Mesendoderm (in vitro differentiated cells): ENCODE results near the gene CYP4X1.
A peak's percentile ranks its signal among the peaks of the same experiment; 100 is the strongest.

Experiments used
- DNase-seq: peaks from one replicate; pipeline ENCODE4 v3.0.0; 2013
- H2AK5ac ChIP-seq: 2 replicates; pipeline ENCODE4 v1.6.1; 2013; ENCODE audit warnings: low read length, inconsistent platforms
- H2BK120ac ChIP-seq: 2 replicates; pipeline ENCODE4 v1.6.1; 2013; ENCODE audit warnings: low read depth, mild to moderate bottlenecking, low read length, moderate library complexity, mixed read lengths
- H2BK15ac ChIP-seq: replicated peaks from 2 replicates; pipeline ENCODE4 v1.6.1; 2013; ENCODE audit warnings: low read depth, mild to moderate bottlenecking, moderate library complexity
- H2BK5ac ChIP-seq: 2 replicates; pipeline ENCODE4 v1.6.1; 2013; ENCODE audit warnings: low read length, inconsistent platforms
- H3K18ac ChIP-seq: 2 replicates; pipeline ENCODE4 v1.6.1; 2013; ENCODE audit warnings: mild to moderate bottlenecking, low read length, mixed read lengths
- H3K23ac ChIP-seq: one replicate; pipeline ENCODE4 v1.6.1; 2013; ENCODE audit warnings: low read length
- H3K27ac ChIP-seq: 2 replicates; pipeline ENCODE4 v1.5.1; 2013; ENCODE audit warnings: low read depth, mild to moderate bottlenecking, inconsistent platforms, low read length, moderate library complexity
- H3K27me3 ChIP-seq: 2 replicates; pipeline ENCODE4 v1.6.1; 2013; ENCODE audit warnings: low read length, control low read depth, mild to moderate bottlenecking, inconsistent platforms; ENCODE audit not compliant: insufficient read depth, poor library complexity
- H3K36me3 ChIP-seq: 2 replicates; pipeline ENCODE4 v1.6.1; 2013; ENCODE audit warnings: low read length, inconsistent platforms; ENCODE audit not compliant: control insufficient read depth, insufficient read depth
- H3K4ac ChIP-seq: one replicate; pipeline ENCODE4 v1.6.1; 2013; ENCODE audit warnings: low read depth, mild to moderate bottlenecking, low read length, moderate library complexity
- H3K4me1 ChIP-seq: 2 replicates; pipeline ENCODE4 v1.6.1; 2013; ENCODE audit warnings: low read depth, low read length, inconsistent platforms; ENCODE audit not compliant: control insufficient read depth
- H3K4me2 ChIP-seq: 2 replicates; pipeline ENCODE4 v1.6.1; 2013; ENCODE audit warnings: low read length
- H3K4me3 ChIP-seq: 2 replicates; pipeline ENCODE4 v1.5.1; 2013; ENCODE audit warnings: mild to moderate bottlenecking, low read length
- H3K56ac ChIP-seq: one replicate; pipeline ENCODE4 v1.6.1; 2013; ENCODE audit warnings: low read length
- H3K79me1 ChIP-seq: 2 replicates; pipeline ENCODE4 v1.6.1; 2013; ENCODE audit warnings: low read length, inconsistent platforms
- H3K79me2 ChIP-seq: 2 replicates; pipeline ENCODE4 v1.6.1; 2013; ENCODE audit warnings: mild to moderate bottlenecking, low read length; ENCODE audit not compliant: control insufficient read depth, insufficient read depth
- H3K9ac ChIP-seq: 2 replicates; pipeline ENCODE4 v1.6.1; 2013; ENCODE audit warnings: low read length, inconsistent platforms
- H4K5ac ChIP-seq: one replicate; pipeline ENCODE4 v1.6.1; 2013; ENCODE audit warnings: low read length
- H4K8ac ChIP-seq: one replicate; pipeline ENCODE4 v1.6.1; 2013; ENCODE audit warnings: low read depth, mild to moderate bottlenecking, control low read depth, low read length, moderate library complexity
- WGBS: extraction: QIAGEN DNeasy Blood & Tissue Kit; methylation state at CpG from one replicate; pipeline ENCODE4 v1.1.7; 2013; ENCODE audit warnings: low lambda C conversion rate, missing lambda C conversion rate; ENCODE audit not compliant: insufficient coverage; ENCODE audit errors: extremely low coverage; 5-methylcytosine and 5-hydroxymethylcytosine counted together

CYP4X1 gene

GRCh38 chr1:47013293-47013692, 10.2 kb upstream of the CYP4X1 start:
- peaks cover 5% of the 10 kb centered on the region for H3K4me1 ChIP-seq
- no CpG with 5 or more reads among the region's 2 CpGs for WGBS
- no peak overlapping the region for H4K5ac ChIP-seq
- H2BK15ac ChIP-seq = no peak overlapping the region
- no peak overlapping the region for H3K56ac ChIP-seq
- H2BK5ac ChIP-seq = no peak overlapping the region
- no peak overlapping the region for H3K18ac ChIP-seq
- no peak overlapping the region for H3K4me2 ChIP-seq
- no peak overlapping the region for H3K9ac ChIP-seq
- H3K79me2 ChIP-seq = no peaks in the 10 kb centered on the region
- H3K27ac ChIP-seq = no peak overlapping the region
- H2BK120ac ChIP-seq = no peak overlapping the region
- DNase-seq = no peak
- no peak overlapping the region for H2AK5ac ChIP-seq
- H3K36me3 ChIP-seq = no peaks in the 10 kb centered on the region
- H3K23ac ChIP-seq = no peak overlapping the region
- H3K4me3 ChIP-seq = no peak overlapping the region
- H3K79me1 ChIP-seq = no peaks in the 10 kb centered on the region
- H3K27me3 ChIP-seq = no peaks in the 10 kb centered on the region
- no peak overlapping the region for H3K4ac ChIP-seq
- H4K8ac ChIP-seq = no peak overlapping the region

DNA sequence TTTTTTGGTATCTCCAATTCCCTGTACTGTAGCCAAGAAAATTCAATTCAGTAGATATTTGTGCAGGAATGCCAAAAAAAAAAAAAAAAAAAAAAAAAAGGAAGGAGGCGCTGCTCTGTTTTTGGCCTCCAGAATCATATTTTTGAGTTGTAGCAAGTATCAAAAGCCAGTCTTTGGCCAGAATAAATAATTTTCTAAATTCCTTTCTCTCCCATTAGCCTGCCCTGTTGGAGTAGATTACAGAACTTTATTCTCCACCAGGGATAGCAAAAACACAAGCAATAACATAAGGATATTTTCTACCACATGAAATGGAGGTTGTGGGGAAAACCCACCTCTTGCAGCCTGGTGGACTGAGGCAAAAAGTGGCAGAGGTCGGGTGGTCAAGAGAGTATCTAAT, 2.4 kb upstream of the CYP4X1 start:
- H3K4me3 ChIP-seq = no peak overlapping the region
- no peak overlapping the region for H3K18ac ChIP-seq
- no peak overlapping the region for H4K8ac ChIP-seq
- no peak overlapping the region for H2AK5ac ChIP-seq
- H3K79me2 ChIP-seq = no peaks in the 10 kb centered on the region
- no peak overlapping the region for H3K4ac ChIP-seq
- no peaks in the 10 kb centered on the region for H3K36me3 ChIP-seq
- H3K27me3 ChIP-seq = no peaks in the 10 kb centered on the region
- WGBS = no CpG with 5 or more reads among the region's 2 CpGs
- H3K9ac ChIP-seq = no peak overlapping the region
- no peak for DNase-seq
- no peak overlapping the region for H2BK5ac ChIP-seq
- H2BK15ac ChIP-seq = no peak overlapping the region
- no peaks in the 10 kb centered on the region for H3K79me1 ChIP-seq
- H3K23ac ChIP-seq = no peak overlapping the region
- H2BK120ac ChIP-seq = no peak overlapping the region
- no peak overlapping the region for H3K56ac ChIP-seq
- no peak overlapping the region for H4K5ac ChIP-seq
- no peak overlapping the region for H3K27ac ChIP-seq
- H3K4me2 ChIP-seq = no peak overlapping the region
- H3K4me1 ChIP-seq = peaks cover 23% of the 10 kb centered on the region

DNA sequence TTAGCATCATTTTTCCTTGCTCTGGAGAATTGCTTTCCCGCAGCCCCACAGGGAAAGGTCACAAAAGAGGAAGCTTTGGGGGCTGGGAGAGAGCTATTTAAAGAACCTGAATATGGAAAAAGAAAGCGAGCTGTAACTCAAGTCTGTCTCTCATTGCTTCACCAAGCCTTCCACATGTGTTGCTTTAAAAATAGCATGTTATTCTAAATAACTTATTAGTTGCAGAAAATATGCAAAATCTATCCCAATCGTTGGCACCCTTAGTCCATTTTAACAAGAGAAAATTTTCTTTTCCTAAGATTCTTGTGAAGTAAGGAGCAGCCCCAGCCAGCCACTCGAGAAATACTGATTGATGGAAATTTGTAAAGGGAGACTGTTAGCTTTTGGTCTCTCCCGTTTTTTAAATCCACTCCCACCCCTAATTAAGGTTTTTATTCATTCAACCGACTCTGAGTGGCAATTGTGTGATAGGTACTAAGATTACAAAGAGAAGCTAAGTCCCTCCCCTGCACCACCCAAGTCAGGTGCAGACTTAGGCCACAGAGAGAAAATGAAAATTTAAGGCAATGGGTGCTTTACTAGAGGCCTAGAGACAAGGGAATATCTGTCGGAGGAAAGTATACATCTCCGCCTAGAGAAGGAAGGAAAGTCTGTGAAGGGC, 802 bp downstream of the CYP4X1 start:
- no CpG with 5 or more reads among the region's 8 CpGs for WGBS
- peak; percentile 13 for DNase-seq
- H3K56ac ChIP-seq = peak overlapping the region; percentile 83
- no peak overlapping the region for H4K8ac ChIP-seq
- no peak overlapping the region for H3K18ac ChIP-seq
- no peak overlapping the region for H3K4me3 ChIP-seq
- no peak overlapping the region for H3K4ac ChIP-seq
- H3K36me3 ChIP-seq = no peaks in the 10 kb centered on the region
- H3K4me2 ChIP-seq = peak overlapping the region; percentile 64
- H3K79me2 ChIP-seq = no peaks in the 10 kb centered on the region
- no peak overlapping the region for H2AK5ac ChIP-seq
- no peak overlapping the region for H2BK5ac ChIP-seq
- no peak overlapping the region for H3K27ac ChIP-seq
- no peak overlapping the region for H4K5ac ChIP-seq
- peaks cover 16% of the 10 kb centered on the region for H3K4me1 ChIP-seq
- no peak overlapping the region for H3K23ac ChIP-seq
- H2BK15ac ChIP-seq = no peak overlapping the region
- H3K79me1 ChIP-seq = no peaks in the 10 kb centered on the region
- H2BK120ac ChIP-seq = no peak overlapping the region
- H3K9ac ChIP-seq = peak overlapping the region; percentile 59
- no peaks in the 10 kb centered on the region for H3K27me3 ChIP-seq

DNA sequence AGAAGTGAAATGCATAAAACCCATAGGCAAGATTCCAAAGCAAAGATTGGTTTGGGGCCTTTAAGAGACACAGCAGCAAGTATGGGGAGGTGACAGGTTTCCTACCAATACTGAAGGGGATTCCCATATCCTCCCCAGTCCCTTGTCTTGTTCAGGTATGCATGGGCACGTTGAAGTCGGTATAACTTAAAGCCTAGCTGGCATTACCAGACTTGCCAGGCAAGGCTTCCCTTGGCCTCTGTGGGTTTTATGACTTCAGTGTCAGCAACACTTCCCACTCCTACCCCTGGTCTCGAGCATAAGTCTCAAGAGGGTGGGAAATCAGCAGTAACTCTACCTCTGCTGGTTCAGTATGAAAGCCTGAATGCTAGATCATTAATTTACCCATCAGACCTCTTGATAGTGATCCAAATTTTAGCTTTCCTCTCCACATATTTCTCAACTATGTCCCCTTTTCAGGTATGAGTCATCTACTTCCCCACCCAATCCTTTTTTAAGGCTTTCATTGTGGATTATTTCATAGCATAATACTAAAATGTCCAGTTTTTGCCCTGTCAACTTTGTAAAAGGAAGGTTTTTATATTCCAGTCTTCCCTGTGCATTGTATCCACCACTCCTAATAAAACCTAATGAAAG, 6.8 kb downstream of the CYP4X1 start:
- Histone ChIP-seq H4K5ac (no peak overlapping the region), H2BK15ac (no peak overlapping the region), H3K56ac (peak overlapping the region; percentile 65), H4K8ac (no peak overlapping the region), H2BK5ac (peak overlapping the region; percentile 57), H2AK5ac (peak overlapping the region; percentile 40), H3K36me3 (no peaks in the 10 kb centered on the region), H3K23ac (no peak overlapping the region), H3K18ac (no peak overlapping the region), H3K4me1 (peaks cover 14% of the 10 kb centered on the region), H3K4ac (no peak overlapping the region), H3K4me2 (no peak overlapping the region), H3K9ac (no peak overlapping the region), H3K79me2 (no peaks in the 10 kb centered on the region), H3K79me1 (no peaks in the 10 kb centered on the region), H2BK120ac (no peak overlapping the region), H3K27me3 (no peaks in the 10 kb centered on the region), H3K27ac (peak overlapping the region; percentile 3), H3K4me3 (no peak overlapping the region)
- DNase-seq = no peak
- no CpG with 5 or more reads among the region's 3 CpGs for WGBS

DNA sequence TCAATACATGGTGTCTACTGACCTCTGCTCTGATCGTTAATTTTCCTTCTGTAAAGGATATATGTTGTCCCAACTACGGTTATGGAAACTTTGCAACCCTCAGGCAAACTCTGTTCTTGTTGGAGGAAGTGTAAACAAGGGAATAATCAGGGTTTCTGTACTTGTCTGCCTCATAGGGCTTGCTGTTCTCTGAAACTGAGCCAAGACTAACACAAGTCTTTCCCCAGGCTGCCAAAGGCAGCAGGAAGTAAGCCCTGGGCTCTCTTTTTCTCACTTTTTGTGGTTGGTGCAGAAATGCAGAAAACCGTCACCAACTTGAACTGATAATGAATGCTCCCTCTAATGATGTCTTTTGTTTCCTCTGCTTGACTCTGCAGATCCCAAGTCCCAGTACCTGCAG, 7.6 kb downstream of the CYP4X1 start:
- no peak overlapping the region for H3K4me2 ChIP-seq
- H3K79me2 ChIP-seq = no peaks in the 10 kb centered on the region
- no CpG with 5 or more reads among the region's 3 CpGs for WGBS
- peak overlapping the region; percentile 3 for H3K27ac ChIP-seq
- no peak overlapping the region for H3K4me3 ChIP-seq
- peak overlapping the region; percentile 30 for H2AK5ac ChIP-seq
- peak overlapping the region; percentile 17 for H3K9ac ChIP-seq
- no peak overlapping the region for H4K8ac ChIP-seq
- peak overlapping the region; percentile 57 for H2BK5ac ChIP-seq
- H2BK120ac ChIP-seq = no peak overlapping the region
- H2BK15ac ChIP-seq = no peak overlapping the region
- H3K23ac ChIP-seq = no peak overlapping the region
- peaks cover 14% of the 10 kb centered on the region for H3K4me1 ChIP-seq
- peak overlapping the region; percentile 65 for H3K56ac ChIP-seq
- no peaks in the 10 kb centered on the region for H3K79me1 ChIP-seq
- no peak overlapping the region for H3K4ac ChIP-seq
- no peaks in the 10 kb centered on the region for H3K27me3 ChIP-seq
- H3K36me3 ChIP-seq = no peaks in the 10 kb centered on the region
- peak; percentile 62 for DNase-seq
- no peak overlapping the region for H3K18ac ChIP-seq
- no peak overlapping the region for H4K5ac ChIP-seq
